OCI-LY1 (cell line): ENCODE measurements around the gene OCLN.

Experiments
- CTCF ChIP-seq: fragments of 200-600 bp; sonication (generic), shearing (Covaris generic); IDR thresholded peaks from 2 replicates; pipeline ENCODE4 v1.5.1; 2017; ENCODE audit warnings: mild to moderate bottlenecking, antibody characterized with exemption, low read length, moderate library complexity, mixed read lengths
- EZH2 ChIP-seq: fragments of 200-600 bp; sonication (generic), shearing (Covaris generic); IDR thresholded peaks from 2 replicates; pipeline ENCODE4 v1.8.0; 2017; ENCODE audit warnings: borderline replicate concordance, mixed run types, mild to moderate bottlenecking, antibody characterized with exemption, low read length, moderate library complexity, mixed read lengths

GRCh38 chr5:69510694-69511093 is 18.1 kb downstream of the OCLN start:
- TF ChIP-seq CTCF (no peak), EZH2 (no peak)
